Coronary artery (tissue), 2 donors: ENCODE measurements around the gene SCYL2.
"Not testable (repeated sequence)": the region's sequence is repeated elsewhere in the genome, so short reads cannot be mapped to it uniquely, and the experiment has no call there.

Source experiments
- DNase-seq: peaks from one replicate; pipeline ENCODE4 v3.0.0-alpha.2; 2017; ENCODE audit warnings: low spot score
- H3K27ac ChIP-seq, 2 donors: fragments of 200-600 bp; sonication (generic); one replicate each; pipeline ENCODE4 v1.5.1; 2016 to 2019
- H3K4me3 ChIP-seq: fragments of 200-600 bp; sonication (generic); 2 replicates; pipeline ENCODE4 v1.5.1; 2016; ENCODE audit warnings: mild to moderate bottlenecking, moderate library complexity
- CTCF ChIP-seq: fragments of 200-600 bp; sonication (generic); IDR thresholded peaks from one replicate; pipeline ENCODE4 v1.5.1; 2019; ENCODE audit warnings: antibody characterized with exemption

SCYL2 gene

GRCh38 chr12:100249941-100250340 is 17.0 kb upstream of the SCYL2 start:
- DNase-seq, result no peak
- TF ChIP-seq CTCF, result no peak
- Histone ChIP-seq H3K4me3 (no peak overlapping the region), H3K27ac (no peak overlapping the region)

GRCh38 chr12:100251917-100252316 is 15.1 kb upstream of the SCYL2 start:
- Histone ChIP-seq H3K4me3 (no peak overlapping the region), H3K27ac (no peak overlapping the region)
- DNase-seq, result no peak
- TF ChIP-seq CTCF, result no peak

DNA sequence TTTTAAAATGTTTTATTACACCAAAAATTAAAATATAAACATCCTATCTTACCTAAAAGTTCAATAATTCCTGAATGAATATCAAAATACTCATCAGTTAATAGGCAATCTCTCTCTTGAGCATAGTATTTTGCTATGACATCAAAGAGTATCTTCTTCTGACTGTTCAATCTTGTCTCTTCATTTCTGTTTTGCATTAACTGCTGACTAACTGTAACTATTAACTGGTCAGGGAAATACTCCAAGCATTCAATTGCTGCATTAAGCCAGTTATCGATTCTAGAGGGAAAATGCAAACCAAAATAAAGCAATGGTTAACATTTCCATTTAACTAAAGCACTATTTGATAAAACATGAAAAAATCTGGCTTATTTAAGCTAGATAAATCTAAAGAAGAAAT is 13.5 kb upstream of the SCYL2 start:
- Histone ChIP-seq H3K27ac (no peak overlapping the region), H3K4me3 (no peak overlapping the region)
- no peak for TF ChIP-seq CTCF
- no peak for DNase-seq

GRCh38 chr12:100254876-100255275 is 12.1 kb upstream of the SCYL2 start:
- no peak for DNase-seq
- no peak overlapping the region for H3K27ac ChIP-seq
- TF ChIP-seq CTCF, result no peak
- H3K4me3 ChIP-seq, result no peak overlapping the region

DNA sequence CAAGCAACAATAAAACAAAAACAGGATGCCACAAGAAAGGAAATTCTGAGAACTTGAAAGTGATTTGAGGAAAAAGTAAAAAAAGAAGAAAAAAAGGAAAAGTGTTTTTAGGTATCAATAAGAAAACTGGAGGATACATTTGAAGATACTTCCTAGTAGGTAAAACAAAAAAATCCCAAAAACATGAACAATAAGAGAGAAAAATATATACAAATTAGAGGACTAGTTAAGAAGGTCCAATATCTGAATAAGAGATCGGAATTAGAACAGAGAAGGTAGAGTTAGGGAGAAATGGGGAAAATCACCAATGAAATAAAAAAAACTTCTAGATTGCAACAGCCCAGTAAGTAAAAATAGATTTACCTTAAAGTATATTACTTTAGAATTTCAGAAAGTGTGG is 8.8 kb upstream of the SCYL2 start:
- no peak for TF ChIP-seq CTCF
- no peak for DNase-seq

GRCh38 chr12:100263131-100263530 is 3.8 kb upstream of the SCYL2 start:
- DNase-seq, result no peak
- TF ChIP-seq CTCF, result no peak

More for the DNA sequence above, 8.8 kb upstream of the SCYL2 start:
- Histone ChIP-seq H3K4me3 (no peak overlapping the region), H3K27ac (no peak overlapping the region)

GRCh38 chr12:100265107-100265506 is 1.9 kb upstream of the SCYL2 start:
- not testable (repeated sequence) for DNase-seq, H3K27ac ChIP-seq, H3K4me3 ChIP-seq

More at GRCh38 chr12:100263131-100263530, 3.8 kb upstream of the SCYL2 start:
- H3K27ac ChIP-seq, result no peak overlapping the region
- no peak overlapping the region for H3K4me3 ChIP-seq
